ACC112 (cell line): ENCODE data around the gene PTPRN2.

Experiments
- H2AFZ ChIP-seq: fragments of 200-600 bp; sonication (generic); one replicate; pipeline ENCODE4 v1.6.0; 2017; ENCODE audit warnings: antibody characterized with exemption, low read length; ENCODE audit not compliant: unreplicated experiment
- H3K27ac ChIP-seq: fragments of 200-600 bp; sonication (generic); 2 replicates; pipeline ENCODE4 v1.5.1; 2014; ENCODE audit warnings: low read depth, mild to moderate bottlenecking, antibody characterized with exemption, low read length, moderate library complexity
- H3K27me3 ChIP-seq: fragments of 200-600 bp; sonication (generic); 2 replicates; pipeline ENCODE4 v1.6.1; 2014; ENCODE audit warnings: mild to moderate bottlenecking, antibody characterized with exemption, low read length, moderate library complexity, mixed read lengths; ENCODE audit not compliant: insufficient read depth
- H3K36me3 ChIP-seq: fragments of 200-600 bp; sonication (generic); 2 replicates; pipeline ENCODE4 v1.6.1; 2016; ENCODE audit warnings: mild to moderate bottlenecking, antibody characterized with exemption, low read length, moderate library complexity, mixed read lengths; ENCODE audit not compliant: insufficient read depth
- H3K4me1 ChIP-seq: fragments of 200-600 bp; sonication (generic); one replicate; pipeline ENCODE4 v1.6.1; 2016; ENCODE audit warnings: low read length, mixed read lengths; ENCODE audit not compliant: insufficient read depth, unreplicated experiment, control insufficient read depth
- H3K4me3 ChIP-seq: fragments of 200-600 bp; sonication (generic); 2 replicates; pipeline ENCODE4 v1.5.1; 2014; ENCODE audit warnings: mild to moderate bottlenecking, low read depth, low read length
- H3K79me2 ChIP-seq: fragments of 200-600 bp; sonication (generic); one replicate; pipeline ENCODE4 v1.6.0; 2016; ENCODE audit warnings: low read length; ENCODE audit not compliant: control insufficient read depth, unreplicated experiment, insufficient read depth

The PTPRN2 gene

DNA sequence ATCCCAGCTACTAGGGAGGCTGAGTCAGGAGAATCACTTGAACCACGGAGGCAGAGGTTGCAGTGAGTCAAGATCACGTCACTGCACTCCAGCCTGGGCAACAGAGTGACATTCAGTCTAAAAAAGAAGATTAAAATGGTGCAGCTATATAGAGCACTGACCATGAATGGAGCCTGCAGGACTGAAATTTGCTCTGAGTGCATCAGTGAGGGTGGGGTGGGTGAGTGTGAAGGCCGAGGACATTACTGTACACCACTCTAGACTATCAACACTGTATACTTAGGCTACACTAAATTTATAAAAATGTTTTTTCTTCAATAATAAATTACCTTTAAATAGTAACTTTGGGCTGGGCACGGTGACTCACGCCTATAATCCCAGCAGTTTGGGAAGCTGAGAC, 294.7 kb downstream of the PTPRN2 start:
- Histone ChIP-seq H3K4me3 (no peak overlapping the region), H3K79me2 (no peaks in the 10 kb centered on the region), H2AFZ (no peak overlapping the region), H3K4me1 (no peaks in the 10 kb centered on the region), H3K27ac (no peak overlapping the region), H3K27me3 (no peaks in the 10 kb centered on the region), H3K36me3 (no peaks in the 10 kb centered on the region)

DNA sequence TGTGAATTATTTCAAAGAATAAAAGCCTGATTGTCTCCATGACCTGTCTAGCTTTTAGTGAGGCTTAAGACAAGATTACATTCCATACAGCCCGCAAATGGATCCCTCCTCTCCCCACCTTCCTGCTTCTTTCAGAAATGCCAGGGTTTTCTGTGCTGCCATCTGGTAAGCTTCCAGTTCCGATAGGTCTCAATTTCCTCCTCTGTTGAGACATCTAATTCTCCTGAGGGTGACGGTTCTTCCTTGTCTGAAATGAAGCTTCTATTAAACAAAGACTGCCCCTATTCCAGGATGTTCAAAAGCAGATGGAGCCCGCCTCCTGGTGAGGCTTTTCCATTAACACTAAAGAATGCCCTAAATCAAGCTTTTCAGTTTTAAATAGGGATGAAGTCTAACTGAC, 295.6 kb downstream of the PTPRN2 start:
- H3K4me3 ChIP-seq, result no peak overlapping the region
- no peak overlapping the region for H2AFZ ChIP-seq
- H3K4me1 ChIP-seq, result no peaks in the 10 kb centered on the region
- no peaks in the 10 kb centered on the region for H3K36me3 ChIP-seq
- no peaks in the 10 kb centered on the region for H3K79me2 ChIP-seq
- H3K27ac ChIP-seq, result no peak overlapping the region
- no peaks in the 10 kb centered on the region for H3K27me3 ChIP-seq

DNA sequence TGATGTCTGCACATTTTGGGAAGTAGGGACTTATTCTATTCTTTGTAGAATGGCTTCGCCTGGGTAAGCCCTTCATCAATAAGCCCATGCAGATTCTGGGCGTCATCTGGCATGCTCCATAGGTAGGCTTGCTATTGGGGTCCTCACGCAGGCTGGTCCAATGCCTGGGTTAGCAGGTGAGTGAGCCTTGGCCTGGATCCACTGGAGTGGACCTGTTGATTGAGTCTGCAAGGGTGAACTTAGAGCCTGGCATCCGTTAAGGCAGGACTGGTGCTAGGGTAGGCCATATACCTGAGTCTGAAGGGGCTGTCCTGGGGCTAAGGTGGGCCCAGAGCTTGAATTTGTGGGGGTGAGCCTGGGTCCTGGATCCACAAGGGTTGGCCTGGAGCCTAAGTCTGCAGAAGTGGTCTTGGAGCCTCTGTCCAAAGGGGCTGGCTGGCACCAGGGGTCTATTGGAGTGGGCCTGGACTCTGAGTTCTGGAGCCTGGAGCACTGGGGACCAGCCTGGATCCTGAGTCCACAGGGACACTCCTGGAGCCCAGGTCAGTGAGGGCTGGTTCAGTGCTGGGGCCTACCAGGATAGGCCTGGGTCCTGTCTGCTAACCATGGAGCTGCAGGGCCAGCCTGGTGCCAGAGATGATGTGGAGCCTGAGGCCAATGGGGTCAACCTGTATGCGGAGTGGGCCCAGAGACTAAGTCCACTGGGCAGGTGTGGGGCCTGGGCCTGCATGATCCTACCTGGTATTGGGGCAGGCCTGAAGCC, 297.7 kb downstream of the PTPRN2 start:
- Histone ChIP-seq H3K36me3 (no peaks in the 10 kb centered on the region), H3K27me3 (no peaks in the 10 kb centered on the region), H3K4me1 (no peaks in the 10 kb centered on the region), H3K4me3 (no peak overlapping the region), H3K79me2 (no peaks in the 10 kb centered on the region), H3K27ac (no peak overlapping the region), H2AFZ (no peak overlapping the region)

DNA sequence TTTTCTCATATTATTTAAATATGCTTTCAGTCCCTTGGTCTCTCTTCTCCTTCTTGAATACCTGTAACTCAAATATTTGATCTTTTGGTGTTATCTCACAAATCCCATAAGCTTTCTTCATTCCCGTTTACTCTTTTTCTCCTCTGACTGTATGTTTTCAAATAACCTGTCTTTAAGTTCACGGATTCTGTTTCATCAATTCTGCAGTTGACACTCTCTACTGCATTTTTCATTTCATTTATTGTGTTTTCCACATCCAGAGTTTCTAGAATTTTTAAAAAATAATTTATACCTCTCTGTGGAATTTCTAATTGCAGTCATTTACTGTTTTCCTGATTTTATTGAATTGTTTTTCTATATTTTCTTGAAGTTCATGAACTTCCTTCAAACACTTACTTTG, 298.4 kb downstream of the PTPRN2 start:
- no peaks in the 10 kb centered on the region for H3K27me3 ChIP-seq
- no peaks in the 10 kb centered on the region for H3K79me2 ChIP-seq
- H3K36me3 ChIP-seq, result no peaks in the 10 kb centered on the region
- no peaks in the 10 kb centered on the region for H3K4me1 ChIP-seq
- no peak overlapping the region for H3K4me3 ChIP-seq
- H2AFZ ChIP-seq, result no peak overlapping the region
- no peak overlapping the region for H3K27ac ChIP-seq

DNA sequence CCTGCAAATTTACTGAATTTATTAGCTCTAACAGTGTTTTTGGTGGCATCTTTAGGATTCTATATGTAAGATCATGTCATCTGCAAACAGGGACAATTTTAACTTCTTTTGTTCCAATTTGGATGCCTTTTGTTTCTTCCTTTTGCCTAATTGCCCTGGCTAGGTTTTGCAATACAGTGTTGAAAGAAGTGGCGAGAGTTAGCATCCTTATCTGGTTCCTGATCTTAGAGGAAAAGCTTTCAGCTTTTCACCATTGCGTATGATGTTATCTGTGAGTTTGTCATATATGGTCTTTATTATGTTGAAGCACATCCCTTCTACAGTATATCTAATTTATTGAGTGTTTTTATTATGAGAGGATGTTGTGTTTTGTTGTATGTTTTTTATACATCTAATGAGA, 301.4 kb downstream of the PTPRN2 start:
- no peak overlapping the region for H2AFZ ChIP-seq
- no peaks in the 10 kb centered on the region for H3K27me3 ChIP-seq
- H3K36me3 ChIP-seq, result no peaks in the 10 kb centered on the region
- H3K4me1 ChIP-seq, result no peaks in the 10 kb centered on the region
- H3K4me3 ChIP-seq, result no peak overlapping the region
- no peaks in the 10 kb centered on the region for H3K79me2 ChIP-seq
- no peak overlapping the region for H3K27ac ChIP-seq

DNA sequence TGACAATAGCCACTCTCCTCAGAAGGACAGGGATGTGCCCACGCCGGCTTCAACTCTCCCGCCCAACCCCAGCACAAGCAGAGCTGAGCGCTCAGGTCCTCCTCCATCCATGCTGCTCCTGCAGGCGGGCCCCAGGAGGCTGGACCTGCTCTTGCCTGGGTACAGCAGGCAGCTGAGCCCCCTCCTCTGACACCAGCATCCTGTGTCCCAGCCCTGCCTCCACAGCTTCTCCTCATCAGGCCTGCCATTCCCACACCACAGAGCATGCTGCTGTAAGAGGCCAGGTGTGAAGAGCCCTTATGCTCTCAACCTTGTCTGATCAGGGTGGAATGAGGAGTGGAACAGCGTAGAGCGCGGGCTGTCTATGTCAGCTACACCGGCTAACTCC, 302.2 kb downstream of the PTPRN2 start:
- Histone ChIP-seq H3K27me3 (no peaks in the 10 kb centered on the region), H3K4me1 (no peaks in the 10 kb centered on the region), H3K27ac (no peak overlapping the region), H3K79me2 (no peaks in the 10 kb centered on the region), H3K4me3 (no peak overlapping the region), H2AFZ (no peak overlapping the region), H3K36me3 (no peaks in the 10 kb centered on the region)

DNA sequence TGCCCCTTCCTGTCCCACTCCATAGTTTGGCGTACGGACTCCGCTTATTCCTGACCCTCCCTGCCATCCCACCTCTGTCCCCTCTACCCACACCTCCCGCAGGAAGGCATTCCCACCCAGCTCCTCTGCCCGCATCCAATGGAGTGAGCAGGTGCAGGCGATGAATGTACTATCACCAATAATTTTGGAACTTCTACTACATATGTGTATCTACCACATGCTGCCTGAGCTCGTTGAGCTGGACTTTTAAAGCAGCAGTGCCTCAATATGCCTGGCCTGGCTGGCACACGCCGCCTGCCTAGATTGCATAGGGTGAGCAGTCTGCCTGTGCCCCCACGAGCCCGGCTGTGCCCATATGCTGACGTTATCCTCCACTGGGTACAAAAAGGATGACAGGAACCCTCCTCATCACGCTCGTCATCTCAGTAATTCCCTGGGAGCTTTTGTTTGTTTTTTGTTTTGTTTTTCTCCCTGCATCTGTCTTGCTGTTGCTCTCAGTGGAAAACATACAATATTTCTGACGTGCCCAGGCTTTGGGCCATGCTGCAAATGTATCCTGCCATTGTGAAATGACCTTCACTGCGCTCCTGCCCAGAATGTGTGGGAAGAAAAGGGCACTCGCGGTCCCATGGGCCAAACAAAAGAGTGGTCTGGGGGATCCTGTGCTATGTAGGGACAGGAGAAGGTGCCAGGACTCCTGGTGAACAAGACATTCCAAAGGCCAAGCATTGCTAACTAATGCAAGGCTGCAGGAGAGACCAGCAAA, 302.8 kb downstream of the PTPRN2 start:
- no peaks in the 10 kb centered on the region for H3K36me3 ChIP-seq
- H3K27me3 ChIP-seq, result no peaks in the 10 kb centered on the region
- H2AFZ ChIP-seq, result no peak overlapping the region

DNA sequence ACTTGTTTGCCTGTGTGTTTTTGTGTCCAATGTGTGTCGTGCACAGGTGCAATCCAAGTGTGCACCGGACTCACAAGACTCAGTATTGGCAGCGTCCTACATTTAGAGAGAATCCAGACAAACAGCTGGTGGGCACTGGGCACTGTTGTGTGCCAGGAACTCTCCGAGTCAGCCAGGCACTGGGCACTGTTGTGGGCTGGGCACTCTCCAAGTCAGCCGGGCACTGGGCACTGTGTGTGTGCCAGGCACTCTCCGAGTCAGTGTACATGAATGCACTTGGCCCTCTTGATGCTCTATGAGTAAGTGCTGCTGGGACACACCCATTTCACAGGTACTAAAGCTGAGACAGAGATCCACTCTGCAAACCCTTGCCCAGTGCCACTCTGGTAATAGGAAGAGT, 303.5 kb downstream of the PTPRN2 start:
- Histone ChIP-seq H3K36me3 (no peaks in the 10 kb centered on the region), H3K79me2 (no peaks in the 10 kb centered on the region), H3K27me3 (no peaks in the 10 kb centered on the region), H2AFZ (no peak overlapping the region), H3K4me3 (no peak overlapping the region), H3K4me1 (no peaks in the 10 kb centered on the region), H3K27ac (no peak overlapping the region)

More for the DNA sequence above, 302.8 kb downstream of the PTPRN2 start:
- no peaks in the 10 kb centered on the region for H3K4me1 ChIP-seq
- H3K27ac ChIP-seq, result no peak overlapping the region
- no peak overlapping the region for H3K4me3 ChIP-seq
- no peaks in the 10 kb centered on the region for H3K79me2 ChIP-seq

DNA sequence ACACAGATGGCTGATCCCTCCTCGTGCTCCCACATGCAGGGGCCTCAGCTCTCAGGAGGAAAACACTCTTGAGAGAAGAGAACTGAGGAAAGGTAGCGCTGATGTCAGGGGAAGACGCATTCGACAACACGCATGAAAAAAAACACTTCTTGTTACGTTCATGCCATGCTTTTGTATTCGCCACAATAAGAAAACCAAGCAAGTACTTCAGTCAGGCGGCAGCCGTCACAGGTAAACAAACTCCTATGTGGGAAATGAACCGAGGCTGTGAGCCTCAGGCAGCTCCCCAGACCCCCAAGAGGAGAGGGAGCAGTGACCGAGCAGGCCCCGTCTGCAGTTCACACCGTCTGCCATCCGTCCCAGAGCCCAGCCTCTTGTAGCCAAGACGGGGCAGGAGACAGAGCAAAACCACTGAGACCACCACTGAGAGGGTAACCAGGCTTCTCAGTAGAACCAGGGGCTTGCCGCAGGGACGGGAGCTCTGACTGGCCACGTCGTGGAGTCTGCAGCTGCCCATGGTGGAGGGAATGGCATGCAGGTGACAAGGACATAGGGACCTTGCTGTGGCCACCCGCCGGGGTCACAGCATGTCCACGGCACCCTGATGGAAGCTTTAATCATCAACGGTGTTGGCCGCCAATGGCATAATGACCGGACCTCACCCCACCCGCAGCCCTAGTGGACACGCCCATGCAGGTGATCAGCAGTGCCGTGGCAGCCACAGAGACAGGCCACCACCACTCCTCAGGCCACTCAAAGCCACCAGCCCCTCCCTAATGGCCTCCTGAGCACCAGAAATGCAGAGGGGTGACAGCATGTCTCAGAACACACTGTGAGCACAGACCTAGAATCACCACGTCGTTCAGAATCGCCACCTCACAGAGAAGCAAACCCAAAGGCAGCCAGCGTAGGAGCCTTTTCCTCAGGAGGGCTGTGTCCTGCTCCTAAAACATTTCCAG, 304.3 kb downstream of the PTPRN2 start:
- Histone ChIP-seq H3K4me3 (no peak overlapping the region), H3K27ac (no peak overlapping the region), H3K27me3 (no peaks in the 10 kb centered on the region), H3K79me2 (no peaks in the 10 kb centered on the region), H3K4me1 (no peaks in the 10 kb centered on the region), H3K36me3 (no peaks in the 10 kb centered on the region), H2AFZ (no peak overlapping the region)

DNA sequence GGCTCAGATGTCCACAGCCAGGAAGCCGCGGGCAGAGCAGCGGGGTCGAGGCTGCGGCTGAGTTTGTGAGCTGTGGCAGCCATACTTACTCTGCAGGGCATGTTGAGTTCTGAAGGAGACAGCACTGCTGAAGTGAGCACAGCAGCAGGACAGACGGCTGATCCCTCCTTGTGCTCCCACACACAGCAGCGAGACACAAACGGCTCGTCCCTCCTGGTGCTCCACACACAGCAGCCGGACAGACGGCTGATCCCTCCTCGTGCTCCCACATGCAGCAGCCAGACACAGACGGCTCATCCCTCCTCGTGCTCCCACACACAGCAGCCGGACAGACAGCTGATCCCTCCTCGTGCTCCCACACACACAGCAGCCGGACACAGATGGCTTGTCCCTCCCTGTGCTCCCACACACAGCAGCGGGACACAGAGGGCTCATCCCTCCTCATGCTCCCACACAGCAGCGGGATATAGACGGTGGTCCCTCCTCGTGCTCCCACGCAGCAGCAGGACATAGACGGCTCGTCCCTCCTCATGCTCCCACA, 305.1 kb downstream of the PTPRN2 start:
- Histone ChIP-seq H3K27me3 (no peaks in the 10 kb centered on the region), H3K4me3 (no peak overlapping the region)

More for the DNA sequence above, 305.1 kb downstream of the PTPRN2 start:
- Histone ChIP-seq H3K79me2 (no peaks in the 10 kb centered on the region), H2AFZ (no peak overlapping the region), H3K27ac (no peak overlapping the region), H3K4me1 (no peaks in the 10 kb centered on the region), H3K36me3 (no peaks in the 10 kb centered on the region)
